ENCODE measurements around the gene KIN. TPM values are rescaled to one million over a fixed set of nuclear protein-coding genes. Genes with fewer than 3 reads are reported as not detected.

Gene KIN
- polyA plus RNA-seq, 1 of the 3 experiments (the other 2 are of a cell fraction): 3.2 TPM

DNA sequence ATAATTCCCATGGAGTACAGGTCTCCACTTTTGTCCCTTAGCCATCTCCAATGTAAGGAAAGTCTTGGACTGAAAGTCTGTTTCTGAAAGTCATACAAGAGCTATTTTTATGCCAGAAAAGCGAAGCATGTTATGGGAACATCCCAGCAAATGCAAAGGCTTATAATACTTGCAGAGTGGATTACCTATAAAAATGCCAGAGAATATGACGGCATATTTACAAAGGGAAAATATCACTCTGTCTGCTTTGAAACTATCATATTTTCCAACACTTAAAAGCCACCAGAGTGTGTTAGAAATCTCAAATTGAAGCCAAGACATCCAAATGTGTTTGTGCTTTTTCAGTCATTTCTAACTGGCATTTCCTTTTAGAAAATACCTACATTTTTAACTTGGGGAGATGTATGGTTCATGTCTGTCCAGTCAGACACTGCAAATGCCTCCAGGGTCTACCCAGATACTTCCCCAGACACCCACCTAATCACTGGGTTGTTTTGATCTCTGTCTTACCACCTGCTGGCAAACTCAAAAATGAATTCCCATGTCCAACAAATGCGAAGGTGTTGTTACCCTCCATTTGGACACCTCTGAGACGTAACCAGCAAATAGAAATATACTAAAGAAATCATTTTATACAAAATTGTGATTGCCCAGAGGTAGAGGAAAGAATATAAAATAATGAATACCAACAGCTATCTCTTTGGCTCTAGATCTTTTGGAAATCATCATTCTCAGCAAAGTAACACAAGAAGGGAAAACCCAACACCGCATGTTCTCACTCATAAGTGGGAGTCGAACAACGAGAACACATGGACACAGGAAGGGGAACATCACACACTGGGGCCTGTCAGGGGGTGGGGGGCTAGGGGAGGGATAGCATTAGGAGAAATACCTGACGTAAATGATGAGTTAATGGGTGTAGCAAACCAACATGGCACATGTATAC, 83.4 kb downstream of the KIN start:
- POLR2A ChIA-PET: no interaction called here
- WGBS (ENCODE audit: low lambda C conversion rate): 42% methylated on average over 8 of the region's 8 CpGs
- no peaks in the 10 kb centered on the region for H3F3A ChIP-seq (replicated peaks; ENCODE audit: insufficient read depth)
- H3K36me3 ChIP-seq (replicated peaks in 1 of 2; ENCODE audit: control insufficient read depth in 1 of 2, insufficient read depth in 2 of 2, low read length in 1 of 2): no peaks in the 10 kb centered on the region
- no peaks in the 10 kb centered on the region for H3K27me3 ChIP-seq (ENCODE audit: insufficient read depth)
- TF ChIP-seq CHD2 (IDR thresholded peaks at IDR 0.05; ENCODE audit: low read length, partially characterized antibody): no peak
- no peak for DNase-seq
- H3K79me2 ChIP-seq (ENCODE audit: insufficient read depth): no peaks in the 10 kb centered on the region
- H4K20me1 ChIP-seq (ENCODE audit: insufficient read depth): no peaks in the 10 kb centered on the region
- no peak overlapping the region for H3K27ac ChIP-seq (ENCODE audit: low read depth in 2 of 2, low read length in 1 of 2)
- no peak overlapping the region for H3K4me2 ChIP-seq
- H3K9me3 ChIP-seq: no peaks in the 10 kb centered on the region
- H3K9me2 ChIP-seq: no peaks in the 10 kb centered on the region
- no peak overlapping the region for H2AFZ ChIP-seq (ENCODE audit: low read depth)
- no peak overlapping the region for H3K9ac ChIP-seq
- no peak overlapping the region for H3K4me3 ChIP-seq (ENCODE audit: low read depth in 2 of 2, low read length in 1 of 2)
- H3K4me1 ChIP-seq (ENCODE audit: control insufficient read depth in 1 of 2, insufficient read depth in 2 of 2, low read depth in 1 of 2, low read length in 1 of 2): no peaks in the 10 kb centered on the region
- CTCF ChIA-PET: no interaction called here

DNA sequence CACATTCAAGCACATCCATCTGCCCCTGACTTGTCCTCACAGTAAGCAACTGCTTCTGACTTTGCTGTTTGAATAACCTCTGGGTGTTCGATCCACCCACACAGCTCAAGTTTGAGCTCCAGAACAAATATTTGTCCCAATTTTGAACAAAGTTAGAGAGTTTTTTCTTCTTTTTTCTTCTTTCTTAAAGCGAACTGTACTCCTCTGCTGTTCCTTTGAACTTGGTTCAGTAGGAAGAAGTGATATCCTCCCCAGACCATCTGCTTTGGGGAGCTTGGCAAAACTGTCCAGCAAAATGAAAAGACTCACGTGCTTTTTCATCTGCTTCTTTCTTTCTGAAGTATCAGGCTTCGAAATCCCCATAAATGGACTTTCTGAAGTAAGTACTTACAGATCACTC, 84.7 kb downstream of the KIN start, which contains the start of gene ITIH2:
TSS of gene ITIH2 (plus strand) at position 177 of the 400 bp plus-strand sequence. CDS start at position 296, 119 bp downstream.
- Histone ChIP-seq H3F3A (replicated peaks; ENCODE audit: insufficient read depth) (no peaks in the 10 kb centered on the region), H3K4me1 (ENCODE audit: control insufficient read depth in 1 of 2, insufficient read depth in 2 of 2, low read depth in 1 of 2, low read length in 1 of 2) (no peaks in the 10 kb centered on the region), H3K27me3 (ENCODE audit: insufficient read depth) (no peaks in the 10 kb centered on the region), H3K27ac (ENCODE audit: low read depth in 2 of 2, low read length in 1 of 2) (no peak within 1 kb of the TSS), H4K20me1 (ENCODE audit: insufficient read depth) (no peaks in the 10 kb centered on the region), H3K9me3 (no peaks in the 10 kb centered on the region), H2AFZ (ENCODE audit: low read depth) (no peak within 1 kb of the TSS), H3K9ac (no peak within 1 kb of the TSS), H3K9me2 (no peaks in the 10 kb centered on the region), H3K36me3 (replicated peaks in 1 of 2; ENCODE audit: control insufficient read depth in 1 of 2, insufficient read depth in 2 of 2, low read length in 1 of 2) (no peaks in the 10 kb centered on the region), H3K4me2 (no peak within 1 kb of the TSS), H3K79me2 (ENCODE audit: insufficient read depth) (no peaks in the 10 kb centered on the region), H3K4me3 (ENCODE audit: low read depth in 2 of 2, low read length in 1 of 2) (no peak within 1 kb of the TSS)
- ChIA-PET POLR2A (no interaction called here), CTCF (interaction anchor here (0.8 to 1.2 kb wide), 2 partner anchors 9 to 16 kb away, joined by 3 to 4 read pairs; no protein-coding TSS in a partner anchor)
- 16% methylated on average over 4 of the region's 4 CpGs for WGBS (ENCODE audit: low lambda C conversion rate)
- DNase-seq: no peak
- TF ChIP-seq JUND (IDR thresholded peaks at IDR 0.05): no peak
- TF ChIP-seq, protein P1, sequence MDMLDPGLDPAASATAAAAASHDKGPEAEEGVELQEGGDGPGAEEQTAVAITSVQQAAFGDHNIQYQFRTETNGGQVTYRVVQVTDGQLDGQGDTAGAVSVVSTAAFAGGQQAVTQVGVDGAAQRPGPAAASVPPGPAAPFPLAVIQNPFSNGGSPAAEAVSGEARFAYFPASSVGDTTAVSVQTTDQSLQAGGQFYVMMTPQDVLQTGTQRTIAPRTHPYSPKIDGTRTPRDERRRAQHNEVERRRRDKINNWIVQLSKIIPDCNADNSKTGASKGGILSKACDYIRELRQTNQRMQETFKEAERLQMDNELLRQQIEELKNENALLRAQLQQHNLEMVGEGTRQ (IDR thresholded peaks at IDR 0.05; ENCODE audit: borderline replicate concordance, low read depth, low read length): no peak
- TF ChIP-seq, protein P2, sequence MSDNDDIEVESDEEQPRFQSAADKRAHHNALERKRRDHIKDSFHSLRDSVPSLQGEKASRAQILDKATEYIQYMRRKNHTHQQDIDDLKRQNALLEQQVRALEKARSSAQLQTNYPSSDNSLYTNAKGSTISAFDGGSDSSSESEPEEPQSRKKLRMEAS (IDR thresholded peaks at IDR 0.05; ENCODE audit: low read depth): no peak
- TF ChIP-seq, protein P3, sequence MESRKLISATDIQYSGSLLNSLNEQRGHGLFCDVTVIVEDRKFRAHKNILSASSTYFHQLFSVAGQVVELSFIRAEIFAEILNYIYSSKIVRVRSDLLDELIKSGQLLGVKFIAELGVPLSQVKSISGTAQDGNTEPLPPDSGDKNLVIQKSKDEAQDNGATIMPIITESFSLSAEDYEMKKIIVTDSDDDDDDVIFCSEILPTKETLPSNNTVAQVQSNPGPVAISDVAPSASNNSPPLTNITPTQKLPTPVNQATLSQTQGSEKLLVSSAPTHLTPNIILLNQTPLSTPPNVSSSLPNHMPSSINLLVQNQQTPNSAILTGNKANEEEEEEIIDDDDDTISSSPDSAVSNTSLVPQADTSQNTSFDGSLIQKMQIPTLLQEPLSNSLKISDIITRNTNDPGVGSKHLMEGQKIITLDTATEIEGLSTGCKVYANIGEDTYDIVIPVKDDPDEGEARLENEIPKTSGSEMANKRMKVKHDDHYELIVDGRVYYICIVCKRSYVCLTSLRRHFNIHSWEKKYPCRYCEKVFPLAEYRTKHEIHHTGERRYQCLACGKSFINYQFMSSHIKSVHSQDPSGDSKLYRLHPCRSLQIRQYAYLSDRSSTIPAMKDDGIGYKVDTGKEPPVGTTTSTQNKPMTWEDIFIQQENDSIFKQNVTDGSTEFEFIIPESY (IDR thresholded peaks at IDR 0.05; ENCODE audit: borderline replicate concordance, low read depth): no peak
- TF ChIP-seq MEF2A (IDR thresholded peaks at IDR 0.05; ENCODE audit: borderline replicate concordance, low read depth): no peak
- no peak for TF ChIP-seq RAD21 (IDR thresholded peaks at IDR 0.05; ENCODE audit: low read length)
- TF ChIP-seq SIN3A (IDR thresholded peaks at IDR 0.05; ENCODE audit: borderline replicate concordance, low read depth, low read length): no peak

Data from SK-N-SH (cell line).